HG03342 (cell line): ENCODE data around the gene HYPK.
"Not testable (repeated sequence)": the region's sequence is repeated elsewhere in the genome, so short reads cannot be mapped to it uniquely, and the experiment has no call there.

Source experiments
- ATAC-seq: cut with Tn5 transposase; IDR thresholded peaks from one replicate; pipeline ENCODE4 v1.9.1; 2021; ENCODE audit warnings: mild to moderate bottlenecking, moderate library complexity; ENCODE audit not compliant: unreplicated experiment

HYPK gene

GRCh38 chr15:43831519-43832052, 31.2 kb downstream of the HYPK start:
- not testable (repeated sequence) for ATAC-seq

GRCh38 chr15:43832485-43832884, 32.1 kb downstream of the HYPK start:
- not testable (repeated sequence) for ATAC-seq

- ATAC-seq = no peak
Measured at GRCh38 chr15:43845421-43845820, 45.0 kb downstream of the HYPK start.

- no peak for ATAC-seq
Measured at GRCh38 chr15:43851251-43851650, 50.9 kb downstream of the HYPK start.

- ATAC-seq = no peak
Measured at GRCh38 chr15:43852607-43853006, 52.2 kb downstream of the HYPK start.
